Measurements from ENCODE around the gene ALK. TPM values are rescaled to one million over a fixed set of nuclear protein-coding genes. Genes with fewer than 3 reads are reported as not detected.

Gene ALK
- total RNA-seq, 1 experiment from 2014 or later, result not detected

- WGBS (ENCODE audit: extremely low coverage, insufficient read length, low lambda C conversion rate), result no CpG with 5 or more reads among the region's 4 CpGs
- Histone ChIP-seq H3K4me2 (ENCODE audit: insufficient read depth, insufficient read length, low read length) (no peak overlapping the region), H4K8ac (replicated peaks; ENCODE audit: insufficient read length, low read depth, low read length) (no peak overlapping the region), H3K9ac (ENCODE audit: extremely low read depth, insufficient read length, low read length) (no peak overlapping the region), H2BK20ac (ENCODE audit: low read depth, low read length, poor library complexity, severe bottlenecking) (no peak overlapping the region), H4K91ac (ENCODE audit: insufficient read length, low read depth, low read length) (no peak overlapping the region), H3K27ac (ENCODE audit: insufficient read length, low read depth, low read length) (no peak overlapping the region), H2BK15ac (ENCODE audit: low read depth, low read length) (no peak overlapping the region), H3K27me3 (ENCODE audit: insufficient read depth, low read length) (no peaks in the 10 kb centered on the region), H3T11ph (ENCODE audit: low read length) (no peak overlapping the region), H3K79me2 (ENCODE audit: insufficient read depth, low read length) (no peaks in the 10 kb centered on the region), H2BK120ac (ENCODE audit: low read depth, low read length, poor library complexity, severe bottlenecking) (no peak overlapping the region), H4K5ac (ENCODE audit: insufficient read length, low read depth, low read length) (no peak overlapping the region), H2BK12ac (ENCODE audit: insufficient read length, low read depth, low read length) (no peak overlapping the region), H2AK5ac (ENCODE audit: insufficient read length, low read length) (no peak overlapping the region), H3K14ac (ENCODE audit: insufficient read depth, low read length) (no peak overlapping the region), H3K23ac (ENCODE audit: insufficient read length, low read depth, low read length) (no peak overlapping the region), H4K20me1 (ENCODE audit: control insufficient read depth, insufficient read depth, insufficient read length) (no peaks in the 10 kb centered on the region), H3K4ac (ENCODE audit: low read depth, low read length) (no peak overlapping the region), H2BK5ac (ENCODE audit: insufficient read length, low read length) (no peak overlapping the region), H3K56ac (ENCODE audit: insufficient read length, low read depth, low read length) (no peak overlapping the region), H3K79me1 (ENCODE audit: insufficient read depth, low read depth, low read length, poor library complexity, severe bottlenecking) (no peaks in the 10 kb centered on the region), H3K9me3 (ENCODE audit: control insufficient read depth, low read depth, low read length) (no peaks in the 10 kb centered on the region), H3K23me2 (ENCODE audit: insufficient read length, low read depth, low read length, poor library complexity, severe bottlenecking) (no peaks in the 10 kb centered on the region), H3K4me1 (ENCODE audit: insufficient read depth, low read length) (no peaks in the 10 kb centered on the region), H2AFZ (ENCODE audit: low read length) (no peak overlapping the region), H3K18ac (ENCODE audit: insufficient read length, low read depth, low read length) (no peak overlapping the region)
- TF ChIP-seq CTCF (conservative IDR thresholded peaks at IDR 0.05), result no peak
- H3K4me3 Mint-ChIP-seq, result no peak overlapping the region
- peaks cover 13 to 18% of the 10 kb centered on the region in 2 experiments for H3K4me1 Mint-ChIP-seq
- H3K36me3 Mint-ChIP-seq (ENCODE audit: insufficient read depth in 1 of 3, low read depth in 3 of 3), result no peaks in the 10 kb centered on the region
- H3K27me3 Mint-ChIP-seq (ENCODE audit: low read depth), result no peaks in the 10 kb centered on the region; the same call in 1 of the 2 replicates
- H3K27ac Mint-ChIP-seq, result no peak overlapping the region
- no peak for DNase-seq
- no peaks in the 10 kb centered on the region for H3K9me3 Mint-ChIP-seq
These were observed 702.7 kb downstream of the ALK start for GRCh38 chr2:29218550-29219125.
